GM06990 (cell line): Measurements from ENCODE around the gene INPP5B.

Source experiments
- DNase-seq: peaks from one replicate; pipeline ENCODE4 v3.0.0-alpha.2; 2011; ENCODE audit not compliant: insufficient read length; ENCODE audit errors: extremely low read depth
- H3K27me3 ChIP-seq: replicated peaks from 2 replicates; pipeline ENCODE4 v1.6.0; 2011; ENCODE audit warnings: low read length; ENCODE audit not compliant: control insufficient read depth, insufficient read depth
- H3K36me3 ChIP-seq: 2 replicates; pipeline ENCODE4 v1.5.1; 2011; ENCODE audit warnings: low read length; ENCODE audit not compliant: control insufficient read depth, insufficient read depth
- H3K4me3 ChIP-seq: replicated peaks from 2 replicates; pipeline ENCODE4 v1.5.1; 2011; ENCODE audit warnings: low read depth, mild to moderate bottlenecking, control low read depth, low read length
- TF ChIP-seq, protein P1 (sequence below): IDR thresholded peaks from 2 replicates; pipeline ENCODE4 v1.5.1; 2011; ENCODE audit warnings: low read length, control low read depth, mild to moderate bottlenecking, inconsistent platforms; ENCODE audit not compliant: insufficient read depth, poor library complexity, severe bottlenecking

INPP5B gene

DNA sequence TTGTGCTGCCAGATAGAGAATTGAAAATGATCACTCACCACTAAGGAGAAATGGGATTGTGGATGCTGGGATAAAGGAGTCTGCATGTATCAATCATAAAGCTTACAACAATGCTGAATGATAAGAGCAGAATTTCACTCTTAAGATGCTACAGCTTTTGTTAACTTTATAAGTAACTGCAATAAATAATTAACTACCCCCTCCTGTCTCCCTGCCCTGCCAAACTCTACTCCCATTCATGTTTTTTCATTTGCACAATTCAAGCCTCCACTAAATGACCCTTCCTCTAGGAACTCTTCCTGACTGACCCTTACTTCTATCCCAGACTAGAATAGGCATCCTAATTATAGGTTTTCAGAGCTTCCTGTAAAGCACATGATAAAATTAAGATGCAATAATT is 102.3 kb downstream of the INPP5B start:
- H3K36me3 ChIP-seq = peaks cover 10% of the 10 kb centered on the region
- TF ChIP-seq, protein P1, sequence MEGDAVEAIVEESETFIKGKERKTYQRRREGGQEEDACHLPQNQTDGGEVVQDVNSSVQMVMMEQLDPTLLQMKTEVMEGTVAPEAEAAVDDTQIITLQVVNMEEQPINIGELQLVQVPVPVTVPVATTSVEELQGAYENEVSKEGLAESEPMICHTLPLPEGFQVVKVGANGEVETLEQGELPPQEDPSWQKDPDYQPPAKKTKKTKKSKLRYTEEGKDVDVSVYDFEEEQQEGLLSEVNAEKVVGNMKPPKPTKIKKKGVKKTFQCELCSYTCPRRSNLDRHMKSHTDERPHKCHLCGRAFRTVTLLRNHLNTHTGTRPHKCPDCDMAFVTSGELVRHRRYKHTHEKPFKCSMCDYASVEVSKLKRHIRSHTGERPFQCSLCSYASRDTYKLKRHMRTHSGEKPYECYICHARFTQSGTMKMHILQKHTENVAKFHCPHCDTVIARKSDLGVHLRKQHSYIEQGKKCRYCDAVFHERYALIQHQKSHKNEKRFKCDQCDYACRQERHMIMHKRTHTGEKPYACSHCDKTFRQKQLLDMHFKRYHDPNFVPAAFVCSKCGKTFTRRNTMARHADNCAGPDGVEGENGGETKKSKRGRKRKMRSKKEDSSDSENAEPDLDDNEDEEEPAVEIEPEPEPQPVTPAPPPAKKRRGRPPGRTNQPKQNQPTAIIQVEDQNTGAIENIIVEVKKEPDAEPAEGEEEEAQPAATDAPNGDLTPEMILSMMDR = no peak
- H3K27me3 ChIP-seq = no peaks in the 10 kb centered on the region
- no peak overlapping the region for H3K4me3 ChIP-seq
- DNase-seq = no peak

DNA sequence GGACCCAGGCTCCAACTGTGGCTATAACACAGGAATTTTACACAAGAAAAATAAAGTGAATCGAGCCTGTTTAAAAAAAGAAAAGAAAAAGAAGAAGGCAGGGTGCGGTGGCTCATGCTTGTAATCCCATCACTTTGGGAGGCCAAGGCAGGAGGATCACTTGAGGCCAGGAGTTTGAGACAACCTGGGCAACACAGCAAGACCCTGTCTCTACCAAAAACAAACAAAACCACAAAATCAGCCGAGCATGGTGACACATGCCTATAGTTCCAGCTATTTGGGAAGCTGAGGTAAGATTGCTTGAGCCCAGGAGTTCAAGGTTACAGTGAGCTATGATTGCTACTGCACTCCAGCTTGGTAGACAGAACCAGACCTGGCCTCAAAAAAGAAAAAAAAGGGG is 105.2 kb downstream of the INPP5B start:
- H3K36me3 ChIP-seq = peaks cover 13% of the 10 kb centered on the region
- TF ChIP-seq, protein P1 = no peak
- no peak for DNase-seq
- no peaks in the 10 kb centered on the region for H3K27me3 ChIP-seq
- no peak overlapping the region for H3K4me3 ChIP-seq

DNA sequence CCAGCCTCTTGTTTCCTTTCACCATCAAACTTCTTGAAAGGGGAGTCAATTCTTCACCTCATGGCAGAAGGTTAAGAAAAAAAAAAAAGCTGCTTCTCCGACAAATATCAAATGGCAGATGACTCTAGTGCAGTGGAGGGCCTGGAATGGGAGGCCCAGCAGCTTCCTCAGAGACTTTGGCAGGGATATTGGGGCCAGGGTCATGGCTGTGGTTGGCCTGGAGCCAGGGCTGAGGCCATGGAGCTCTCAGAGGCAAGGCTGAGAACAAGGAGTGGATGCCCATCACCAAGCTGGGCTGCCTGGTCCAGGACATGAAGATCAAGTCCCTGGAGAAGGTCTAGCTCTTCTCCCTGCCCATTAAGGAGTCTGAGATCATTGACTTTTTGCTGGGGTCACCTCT is 106.1 kb downstream of the INPP5B start:
- TF ChIP-seq, protein P1 = no peak
- no peak for DNase-seq
- H3K36me3 ChIP-seq = peaks cover 13% of the 10 kb centered on the region
- H3K27me3 ChIP-seq = no peaks in the 10 kb centered on the region
- H3K4me3 ChIP-seq = no peak overlapping the region

DNA sequence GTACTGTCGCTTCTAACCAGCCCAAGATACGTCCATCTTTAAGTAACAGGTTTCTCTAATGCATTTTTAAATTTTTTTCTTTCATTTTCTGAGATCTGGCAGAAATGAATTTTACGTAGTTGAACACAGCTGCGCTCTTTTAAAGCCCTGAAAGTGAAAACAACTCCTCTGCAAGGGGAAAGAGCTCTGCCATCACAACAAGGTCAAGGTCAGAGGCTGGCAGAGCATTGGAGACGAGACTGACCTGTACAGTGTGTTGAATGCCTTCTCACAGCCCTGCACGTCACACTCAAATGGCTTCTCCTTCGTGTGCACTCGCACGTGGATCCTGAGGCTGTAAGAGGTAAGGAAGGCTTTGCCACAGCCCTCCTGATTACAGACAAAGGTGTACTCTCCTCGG is 107.2 kb downstream of the INPP5B start:
- peaks cover 13% of the 10 kb centered on the region for H3K36me3 ChIP-seq
- TF ChIP-seq, protein P1 = no peak
- H3K4me3 ChIP-seq = no peak overlapping the region
- H3K27me3 ChIP-seq = no peaks in the 10 kb centered on the region
- DNase-seq = no peak

DNA sequence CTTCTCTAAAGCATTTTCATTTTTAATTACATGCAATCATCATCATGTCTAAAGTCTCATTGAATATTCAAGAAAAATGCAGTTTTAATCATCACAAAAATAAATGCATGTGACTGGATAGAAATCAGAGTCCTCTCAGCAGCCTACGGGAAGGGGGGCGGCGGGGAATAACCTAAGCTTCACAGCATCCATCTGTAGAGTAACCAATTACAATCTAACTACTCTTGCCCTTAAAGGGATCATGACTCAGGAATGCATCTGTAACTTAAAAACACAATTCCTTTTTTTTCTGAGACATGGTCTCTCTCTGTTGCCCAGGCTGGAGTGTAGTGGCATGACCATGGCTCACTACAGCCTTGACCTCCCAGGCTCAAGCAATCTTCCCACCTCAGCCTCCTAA is 110.1 kb downstream of the INPP5B start:
- Histone ChIP-seq H3K36me3 (peaks cover 20% of the 10 kb centered on the region), H3K4me3 (no peak overlapping the region), H3K27me3 (no peaks in the 10 kb centered on the region)
- no peak for DNase-seq
- TF ChIP-seq, protein P1 = no peak

DNA sequence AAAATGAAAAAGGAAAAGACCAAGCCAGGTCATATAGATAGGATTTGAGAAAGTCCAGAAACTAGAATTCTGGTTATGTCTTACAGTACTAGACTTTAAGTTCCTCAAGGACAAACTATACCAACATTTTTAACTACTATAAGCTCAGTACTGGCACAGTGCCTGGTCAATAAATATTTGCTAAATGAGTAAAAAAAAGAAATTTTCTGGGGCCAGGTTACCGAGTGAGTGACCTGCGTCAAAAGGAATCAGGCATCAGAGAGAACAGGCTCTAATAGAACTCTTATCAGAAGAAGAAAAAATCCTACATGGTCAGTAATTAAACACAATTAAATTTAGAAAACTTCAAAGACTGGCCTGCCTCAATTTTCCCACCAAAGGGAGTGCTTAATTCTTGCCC is 115.0 kb downstream of the INPP5B start:
- H3K27me3 ChIP-seq = no peaks in the 10 kb centered on the region
- DNase-seq = no peak
- no peak overlapping the region for H3K4me3 ChIP-seq
- TF ChIP-seq, protein P1 = no peak
- H3K36me3 ChIP-seq = peaks cover 13% of the 10 kb centered on the region
